CD4-positive, CD25-positive, alpha-beta regulatory T cell (primary cell): ENCODE data around the gene RALGAPA1. TPM values are rescaled to one million over a fixed set of nuclear protein-coding genes. Genes with fewer than 3 reads are reported as not detected.
"Not testable (repeated sequence)": the region's sequence is repeated elsewhere in the genome, so short reads cannot be mapped to it uniquely, and the experiment has no call there.

Source experiments
- ATAC-seq, 2 donors: fragments of 150-1000 bp; cut with Tn5 transposase; one replicate each; pipeline ENCODE4 v1.10.0; 2021; ENCODE audit warnings: low read depth in 2 of 2, moderate number of reproducible peaks in 2 of 2, moderate library complexity in 1 of 2
- DNase-seq, 3 donors: peaks; one replicate each; pipeline versions ENCODE4 v3.0.0 to v3.0.0-alpha.2; 2012 to 2022; ENCODE audit warnings: mixed read lengths in 1 of 3
- H3K27ac ChIP-seq: one replicate; pipeline ENCODE4 v1.7.0; 2013; ENCODE audit warnings: mild to moderate bottlenecking, low read length; ENCODE audit not compliant: insufficient read depth, poor library complexity, severe bottlenecking
- H3K27me3 ChIP-seq: one replicate; pipeline ENCODE4 v1.7.0; 2013; ENCODE audit warnings: low read length; ENCODE audit not compliant: control insufficient read depth, insufficient read depth
- H3K36me3 ChIP-seq: one replicate; pipeline ENCODE4 v1.7.0; 2013; ENCODE audit warnings: mild to moderate bottlenecking, low read length, moderate library complexity; ENCODE audit not compliant: control insufficient read depth, insufficient read depth
- H3K4me1 ChIP-seq: 2 replicates; pipeline ENCODE4 v1.7.0; 2013; ENCODE audit warnings: mild to moderate bottlenecking, low read length; ENCODE audit not compliant: insufficient read depth, control insufficient read depth, poor library complexity, severe bottlenecking
- H3K4me3 ChIP-seq: one replicate; pipeline ENCODE4 v1.7.0; 2013; ENCODE audit warnings: low read depth, mild to moderate bottlenecking, low read length, moderate library complexity
- H3K9me3 ChIP-seq, 2 experiments: 1 replicate in 1 of 2; 2 replicates in 1 of 2; pipeline ENCODE4 v1.7.0; 2013; ENCODE audit warnings: low read length in 2 of 2, mild to moderate bottlenecking in 1 of 2, moderate library complexity in 1 of 2; ENCODE audit not compliant: control insufficient read depth in 2 of 2
- H3K27ac Mint-ChIP-seq, 3 donors: one replicate each; pipeline ENCODE4 v1.8.0; 2020 to 2022; ENCODE audit warnings: mild to moderate bottlenecking in 3 of 3, mixed read lengths in 3 of 3, moderate library complexity in 2 of 3
- H3K27me3 Mint-ChIP-seq: one replicate; pipeline ENCODE4 v1.8.0; 2022; ENCODE audit warnings: mild to moderate bottlenecking, mixed read lengths
- H3K36me3 Mint-ChIP-seq: one replicate; pipeline ENCODE4 v1.8.0; 2020; ENCODE audit warnings: mixed read lengths
- H3K4me1 Mint-ChIP-seq, 4 donors: one replicate each; pipeline ENCODE4 v1.8.0; 2020 to 2022; ENCODE audit warnings: mixed read lengths in 4 of 4, mild to moderate bottlenecking in 1 of 4
- H3K4me3 Mint-ChIP-seq, 4 donors: one replicate each; pipeline ENCODE4 v1.8.0; 2020 to 2022; ENCODE audit warnings: mild to moderate bottlenecking in 4 of 4, mixed read lengths in 4 of 4, moderate library complexity in 3 of 4
- H3K9me3 Mint-ChIP-seq, 7 donors: one replicate each; pipeline ENCODE4 v1.8.0; 2020 to 2022; ENCODE audit warnings: mixed read lengths in 7 of 7, mild to moderate bottlenecking in 3 of 7, moderate library complexity in 2 of 7
- polyA plus RNA-seq, 4 donors: library from polyadenylated mRNA; unstranded; fragments of 300-500 nt; fragmentation: Illumina TruSeq; gene quantifications; one replicate each; pipeline ENCODE4 v1.2.3, GENCODE V29; 2021
- total RNA-seq: library from RNA; stranded (reverse); gene quantifications from one replicate; pipeline ENCODE4 v1.2.3, GENCODE V29; 2022

Gene RALGAPA1
- total and polyA plus RNA-seq, 5 donors from 2014 or later, result 14.0 to 93.6 (median 20.3) TPM

GRCh38 chr14:35847636-35848035 lies 38.5 kb upstream of the RALGAPA1 start:
- peaks cover 0 to 19% (median 7%) of the 10 kb centered on the region in 4 donors for H3K4me1 Mint-ChIP-seq
- H3K27me3 ChIP-seq, result no peaks in the 10 kb centered on the region
- DNase-seq (no peak), ATAC-seq (no peak)
- no peak overlapping the region for H3K4me3 Mint-ChIP-seq
- no peaks in the 10 kb centered on the region for H3K4me1 ChIP-seq
- H3K9me3 ChIP-seq, result peaks cover 0 to 5% of the 10 kb centered on the region in 2 experiments
- H3K4me3 ChIP-seq, result no peak overlapping the region
- H3K9me3 Mint-ChIP-seq, result peaks cover 0 to 10% (median 6%) of the 10 kb centered on the region in 7 donors
- H3K36me3 Mint-ChIP-seq, result peaks cover 74% of the 10 kb centered on the region
- H3K36me3 ChIP-seq, result peaks cover 13% of the 10 kb centered on the region
- H3K27ac ChIP-seq, result no peak overlapping the region
- no peak overlapping the region for H3K27ac Mint-ChIP-seq
- no peaks in the 10 kb centered on the region for H3K27me3 Mint-ChIP-seq

GRCh38 chr14:35844494-35844893 lies 35.4 kb upstream of the RALGAPA1 start:
- Histone ChIP-seq H3K27me3 (no peaks in the 10 kb centered on the region), H3K27ac (no peak overlapping the region), H3K36me3 (peaks cover 16% of the 10 kb centered on the region), H3K4me3 (no peak overlapping the region), H3K9me3 (peaks cover 3 to 9% of the 10 kb centered on the region in 2 experiments), H3K4me1 (no peaks in the 10 kb centered on the region)
- no peak for ATAC-seq
- peaks cover 3 to 36% (median 16%) of the 10 kb centered on the region in 7 donors for H3K9me3 Mint-ChIP-seq
- peaks cover 82% of the 10 kb centered on the region for H3K36me3 Mint-ChIP-seq
- no peak for DNase-seq
- no peak overlapping the region for H3K4me3 Mint-ChIP-seq
- no peak overlapping the region for H3K27ac Mint-ChIP-seq
- peaks cover 3 to 12% (median 7%) of the 10 kb centered on the region in 4 donors for H3K4me1 Mint-ChIP-seq
- no peaks in the 10 kb centered on the region for H3K27me3 Mint-ChIP-seq

GRCh38 chr14:35842245-35842644 lies 33.1 kb upstream of the RALGAPA1 start:
- H3K36me3 Mint-ChIP-seq, result peaks cover 80% of the 10 kb centered on the region
- peaks cover 3 to 12% (median 7%) of the 10 kb centered on the region in 4 donors for H3K4me1 Mint-ChIP-seq

GRCh38 chr14:35841704-35842103 lies 32.6 kb upstream of the RALGAPA1 start:
- not testable (repeated sequence) for H3K9me3 ChIP-seq, H3K27me3 ChIP-seq, H3K4me3 ChIP-seq, H3K4me1 ChIP-seq, ATAC-seq, H3K27ac ChIP-seq, H3K27me3 Mint-ChIP-seq, H3K4me3 Mint-ChIP-seq, DNase-seq
- Mint-ChIP-seq H3K9me3 (peaks cover 5 to 37% (median 16%) of the 10 kb centered on the region in 7 donors), H3K36me3 (peaks cover 83% of the 10 kb centered on the region), H3K4me1 (peaks cover 3 to 12% (median 7%) of the 10 kb centered on the region in 4 donors), H3K27ac (peak overlapping the region in 1 of 3 donors; percentile 38)
- peaks cover 16% of the 10 kb centered on the region for H3K36me3 ChIP-seq

More at GRCh38 chr14:35842245-35842644, 33.1 kb upstream of the RALGAPA1 start:
- not testable (repeated sequence) for H3K4me3 Mint-ChIP-seq, H3K27ac Mint-ChIP-seq, DNase-seq, H3K4me1 ChIP-seq, H3K27me3 ChIP-seq, H3K4me3 ChIP-seq, H3K9me3 ChIP-seq, H3K27ac ChIP-seq, ATAC-seq, H3K27me3 Mint-ChIP-seq
- H3K9me3 Mint-ChIP-seq, result peaks cover 5 to 37% (median 16%) of the 10 kb centered on the region in 7 donors
- H3K36me3 ChIP-seq, result peaks cover 16% of the 10 kb centered on the region

- Histone ChIP-seq H3K9me3 (no peaks in the 10 kb centered on the region), H3K4me3 (no peak overlapping the region), H3K27me3 (no peaks in the 10 kb centered on the region), H3K27ac (no peak overlapping the region), H3K4me1 (no peaks in the 10 kb centered on the region), H3K36me3 (peaks cover 13% of the 10 kb centered on the region)
- ATAC-seq (no peak), DNase-seq (no peak)
- Mint-ChIP-seq H3K4me3 (no peak overlapping the region), H3K27me3 (no peaks in the 10 kb centered on the region), H3K27ac (no peak overlapping the region), H3K36me3 (peaks cover 47% of the 10 kb centered on the region), H3K9me3 (peaks cover 0 to 11% (median 3%) of the 10 kb centered on the region in 7 donors), H3K4me1 (peaks cover 0 to 9% (median 2%) of the 10 kb centered on the region in 4 donors)
Observed at GRCh38 chr14:35835208-35835982, 26.3 kb upstream of the RALGAPA1 start.

- DNase-seq (no peak), ATAC-seq (no peak)
- H3K27me3 ChIP-seq, result no peaks in the 10 kb centered on the region
- no peak overlapping the region for H3K4me3 ChIP-seq
- H3K27me3 Mint-ChIP-seq, result no peaks in the 10 kb centered on the region
- H3K27ac ChIP-seq, result no peak overlapping the region
- peaks cover 2% of the 10 kb centered on the region for H3K36me3 ChIP-seq
- H3K9me3 ChIP-seq, result no peaks in the 10 kb centered on the region
- H3K4me1 ChIP-seq, result peaks cover 14% of the 10 kb centered on the region
- peak overlapping the region in 2 of 4 donors; percentile 32 to 63 for H3K4me3 Mint-ChIP-seq
- H3K27ac Mint-ChIP-seq, result no peak overlapping the region
- H3K36me3 Mint-ChIP-seq, result peaks cover 8% of the 10 kb centered on the region
- H3K9me3 Mint-ChIP-seq, result no peaks in the 10 kb centered on the region
- H3K4me1 Mint-ChIP-seq, result peaks cover 15 to 34% (median 22%) of the 10 kb centered on the region in 4 donors
Observed at GRCh38 chr14:35829449-35829848, 20.4 kb upstream of the RALGAPA1 start.

- ATAC-seq (no peak), DNase-seq (no peak)
- H3K9me3 Mint-ChIP-seq, result no peaks in the 10 kb centered on the region
- H3K27me3 Mint-ChIP-seq, result no peaks in the 10 kb centered on the region
- Histone ChIP-seq H3K9me3 (no peaks in the 10 kb centered on the region), H3K27ac (no peak overlapping the region), H3K36me3 (peaks cover 2% of the 10 kb centered on the region), H3K27me3 (no peaks in the 10 kb centered on the region), H3K4me1 (peaks cover 14% of the 10 kb centered on the region), H3K4me3 (peak overlapping the region; percentile 84)
- H3K4me3 Mint-ChIP-seq, result peak overlapping the region; percentile 86 to 95 (median 89)
- no peak overlapping the region for H3K27ac Mint-ChIP-seq
- no peaks in the 10 kb centered on the region for H3K36me3 Mint-ChIP-seq
- H3K4me1 Mint-ChIP-seq, result peaks cover 15 to 27% (median 21%) of the 10 kb centered on the region in 4 donors
Observed at GRCh38 chr14:35827678-35828472, 18.8 kb upstream of the RALGAPA1 start.
